ENCODE data around the gene CTCFL.

The CTCFL gene

GRCh38 chr20:57559658-57560553, 35.0 kb upstream of the CTCFL start:
- DNase-seq, result no peak

- no peak for DNase-seq
Measured at GRCh38 chr20:57559289-57559634, 34.3 kb upstream of the CTCFL start.

GRCh38 chr20:57558614-57559288, 33.8 kb upstream of the CTCFL start:
- DNase-seq, result no peak

GRCh38 chr20:57557926-57558613, 33.1 kb upstream of the CTCFL start:
- DNase-seq, result no peak

- no peak for DNase-seq
Measured at GRCh38 chr20:57556980-57557274, 32.0 kb upstream of the CTCFL start.

GRCh38 chr20:57555457-57556184, 30.7 kb upstream of the CTCFL start:
- DNase-seq, result no peak

- no peak for DNase-seq
Measured at GRCh38 chr20:57553376-57554018, 28.6 kb upstream of the CTCFL start.

GRCh38 chr20:57552471-57552870, 27.5 kb upstream of the CTCFL start:
- DNase-seq, result no peak

- DNase-seq, result no peak
Measured at GRCh38 chr20:57548177-57549058, 23.5 kb upstream of the CTCFL start.

- DNase-seq, result no peak
Measured at GRCh38 chr20:57546956-57547649, 22.2 kb upstream of the CTCFL start.

GRCh38 chr20:57545927-57546662, 21.2 kb upstream of the CTCFL start:
- DNase-seq, result no peak

GRCh38 chr20:57544838-57545564, 20.1 kb upstream of the CTCFL start:
- DNase-seq, result no peak

GRCh38 chr20:57543754-57544153, 18.8 kb upstream of the CTCFL start:
- no peak for DNase-seq

- no peak for DNase-seq
Measured at GRCh38 chr20:57540890-57541580, 16.1 kb upstream of the CTCFL start.

GRCh38 chr20:57539889-57540288, 14.9 kb upstream of the CTCFL start:
- DNase-seq, result no peak

GRCh38 chr20:57537822-57538221, 12.9 kb upstream of the CTCFL start:
- no peak for DNase-seq

- DNase-seq, result no peak
Measured at GRCh38 chr20:57536771-57537724, 12.1 kb upstream of the CTCFL start.
